ENCODE measurements around the gene TMEM178B. TPM values are rescaled to one million over a fixed set of nuclear protein-coding genes. Genes with fewer than 3 reads are reported as not detected.
A peak's percentile ranks its signal among the peaks of the same experiment; 100 is the strongest.
"Not testable (repeated sequence)": the region's sequence is repeated elsewhere in the genome, so short reads cannot be mapped to it uniquely, and the experiment has no call there.

TMEM178B gene
- under 0.01 TPM in 2 replicates for total RNA-seq

DNA sequence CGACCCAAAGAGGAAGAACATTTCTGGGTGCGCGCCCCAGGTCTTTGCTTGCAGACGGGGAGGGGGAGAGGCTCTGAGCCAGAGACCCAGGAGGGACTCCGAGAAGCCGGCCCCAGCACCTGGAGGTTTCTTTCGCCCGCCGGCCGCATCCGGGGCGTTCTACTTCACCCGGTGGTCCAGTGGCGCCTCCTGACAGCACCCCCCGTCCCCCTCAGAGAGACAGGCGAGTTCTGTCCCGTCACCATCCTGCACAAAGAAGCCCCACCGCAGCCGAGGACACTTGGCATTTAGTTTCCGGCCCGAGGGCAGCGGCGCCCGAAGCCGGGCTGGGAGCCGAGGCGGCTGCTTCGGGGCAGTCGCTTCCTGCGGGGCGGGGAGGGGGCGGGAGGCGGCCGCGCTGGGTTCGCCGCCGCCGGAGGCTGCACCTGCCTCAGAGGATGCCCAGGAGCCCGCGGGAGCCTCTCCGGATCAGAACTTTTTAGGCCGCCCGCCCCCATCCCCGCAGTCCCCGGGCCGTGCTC lies at the start of gene TMEM178B:
Gene TMEM178B (plus strand): TSS at position 424 of the 521 bp plus-strand sequence.
- no peak for DNase-seq (ENCODE audit: low read depth in 2 of 2)

GRCh38 chr7:141024668-141025067 lies 49.2 kb upstream of the TMEM178B start:
- no peak for DNase-seq (ENCODE audit: low read depth in 2 of 2)

GRCh38 chr7:141027043-141027442 lies 46.8 kb upstream of the TMEM178B start:
- no peak for DNase-seq (ENCODE audit: low read depth in 2 of 2)

- no peak for DNase-seq (ENCODE audit: low read depth in 2 of 2)
Measured at GRCh38 chr7:141028767-141029166, 45.1 kb upstream of the TMEM178B start.

- not testable (repeated sequence) for DNase-seq (ENCODE audit: low read depth in 2 of 2)
Measured at GRCh38 chr7:141032539-141033323, 41.1 kb upstream of the TMEM178B start.

GRCh38 chr7:141038100-141038499 lies 35.8 kb upstream of the TMEM178B start:
- DNase-seq (ENCODE audit: low read depth in 2 of 2): not testable (repeated sequence)

DNA sequence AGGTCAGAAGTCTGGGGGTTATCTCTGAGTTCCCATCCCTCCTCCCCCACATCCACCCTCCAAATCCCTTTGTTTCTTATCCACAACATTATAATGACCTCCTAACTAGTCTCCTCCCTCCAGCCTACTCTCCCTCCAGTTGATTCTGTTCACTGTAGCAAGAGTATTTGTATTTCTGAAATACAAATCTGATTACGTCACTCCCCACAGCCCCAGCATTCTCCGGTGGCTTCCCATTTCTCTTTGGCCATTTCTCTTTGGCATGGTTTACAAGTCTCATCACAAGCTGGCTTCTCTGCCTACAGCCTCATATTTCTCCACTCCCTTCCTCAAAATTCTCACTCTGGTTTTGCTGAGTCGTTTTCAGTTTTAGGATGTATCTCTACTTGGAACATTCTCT lies 34.5 kb upstream of the TMEM178B start:
- DNase-seq (ENCODE audit: low read depth in 2 of 2): no peak

DNA sequence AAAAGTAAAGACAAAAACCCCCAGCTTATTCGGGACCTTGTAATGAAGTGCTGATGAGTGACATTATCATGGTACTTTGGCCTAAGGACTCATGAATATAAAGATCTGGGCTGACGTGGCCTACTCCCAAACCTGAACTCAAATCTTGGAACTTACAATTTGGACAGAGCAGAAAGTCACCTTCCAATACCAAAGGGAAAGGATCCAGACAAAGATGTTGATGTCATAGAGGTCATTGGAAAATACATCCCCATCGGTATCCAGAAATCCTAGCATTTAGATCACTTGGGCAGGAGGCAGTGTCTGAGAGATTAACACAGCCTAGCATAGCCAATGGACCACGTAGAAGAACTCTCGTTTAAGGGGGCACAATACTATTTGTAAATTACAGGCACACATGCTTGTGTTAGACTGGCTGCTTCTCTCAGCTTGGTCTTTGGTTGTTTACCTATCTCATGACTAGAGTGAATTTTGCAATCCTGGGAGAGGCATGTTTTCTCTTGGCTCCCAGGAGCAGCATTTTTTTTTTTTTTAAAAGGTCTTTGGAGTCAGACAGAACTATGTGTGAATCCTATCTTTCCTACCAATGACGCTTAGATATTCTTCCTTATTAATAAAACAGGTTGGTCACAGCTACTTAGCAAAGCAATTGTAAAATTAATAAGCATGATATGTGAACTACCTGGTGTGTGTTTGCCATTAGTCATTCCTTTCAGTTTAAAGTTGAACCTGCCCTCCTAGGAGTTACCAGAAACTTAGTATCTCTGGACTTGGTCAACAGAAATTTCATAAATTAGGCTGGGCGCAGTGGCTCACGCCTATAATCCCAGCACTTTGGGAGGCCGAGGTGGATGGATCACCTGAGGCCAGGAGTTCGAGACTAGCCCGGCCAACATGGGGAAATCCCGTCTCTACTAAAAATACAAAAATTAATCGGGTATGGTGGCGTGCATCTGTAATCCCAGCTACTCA lies 31.4 kb upstream of the TMEM178B start:
- no peak for DNase-seq (ENCODE audit: low read depth in 2 of 2)

DNA sequence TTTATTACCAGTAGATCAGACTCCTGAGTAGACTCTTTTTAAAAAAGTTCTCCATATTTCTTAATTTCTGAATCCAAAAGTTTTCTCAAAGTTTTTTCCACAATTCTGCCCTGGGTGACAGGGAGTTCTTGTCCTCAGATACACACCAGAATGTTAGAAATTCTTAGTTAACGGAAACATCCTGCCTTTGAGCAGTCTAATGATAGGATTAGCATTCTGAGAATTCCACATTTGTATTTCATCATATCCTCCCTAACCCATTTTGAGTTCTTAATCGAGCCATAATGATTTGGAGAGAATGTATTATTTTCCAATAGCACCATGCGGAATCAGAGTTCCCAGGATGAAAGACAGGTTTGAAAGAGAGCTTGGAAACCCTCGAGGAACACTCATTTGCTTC lies 30.2 kb upstream of the TMEM178B start:
- DNase-seq (ENCODE audit: low read depth in 2 of 2): no peak

- no peak for DNase-seq (ENCODE audit: low read depth in 2 of 2)
Measured at GRCh38 chr7:141045126-141045841, 28.6 kb upstream of the TMEM178B start.

- DNase-seq (ENCODE audit: low read depth in 2 of 2): no peak
Measured at GRCh38 chr7:141045842-141046620, 27.8 kb upstream of the TMEM178B start.

- no peak for DNase-seq (ENCODE audit: low read depth in 2 of 2)
Measured at GRCh38 chr7:141053626-141054025, 20.2 kb upstream of the TMEM178B start.

- no peak for DNase-seq (ENCODE audit: low read depth in 2 of 2)
Measured at GRCh38 chr7:141055146-141055545, 18.7 kb upstream of the TMEM178B start.

DNA sequence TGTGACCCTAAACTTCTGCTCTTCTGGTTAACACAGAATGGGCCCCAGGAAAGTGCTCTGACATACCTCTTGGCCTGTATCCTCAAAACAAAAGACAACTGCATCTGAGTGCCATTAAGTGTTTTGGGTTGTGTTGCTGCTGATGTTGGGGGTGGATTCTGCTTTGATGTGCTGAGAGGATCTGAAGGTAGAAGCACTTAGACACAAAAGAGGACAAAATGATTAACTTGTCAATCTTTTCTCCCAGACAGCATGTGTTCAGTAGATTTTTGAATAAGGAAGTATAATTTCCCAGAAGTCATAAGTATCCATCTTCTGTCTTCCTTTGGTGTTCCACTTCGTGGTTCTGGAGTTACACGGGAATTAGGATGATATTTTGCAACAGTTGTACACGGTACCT lies 16.1 kb upstream of the TMEM178B start:
- DNase-seq (ENCODE audit: low read depth in 2 of 2): no peak

- DNase-seq (ENCODE audit: low read depth in 2 of 2): not testable (repeated sequence)
Measured at GRCh38 chr7:141067856-141068255, 6.0 kb upstream of the TMEM178B start.

DNA sequence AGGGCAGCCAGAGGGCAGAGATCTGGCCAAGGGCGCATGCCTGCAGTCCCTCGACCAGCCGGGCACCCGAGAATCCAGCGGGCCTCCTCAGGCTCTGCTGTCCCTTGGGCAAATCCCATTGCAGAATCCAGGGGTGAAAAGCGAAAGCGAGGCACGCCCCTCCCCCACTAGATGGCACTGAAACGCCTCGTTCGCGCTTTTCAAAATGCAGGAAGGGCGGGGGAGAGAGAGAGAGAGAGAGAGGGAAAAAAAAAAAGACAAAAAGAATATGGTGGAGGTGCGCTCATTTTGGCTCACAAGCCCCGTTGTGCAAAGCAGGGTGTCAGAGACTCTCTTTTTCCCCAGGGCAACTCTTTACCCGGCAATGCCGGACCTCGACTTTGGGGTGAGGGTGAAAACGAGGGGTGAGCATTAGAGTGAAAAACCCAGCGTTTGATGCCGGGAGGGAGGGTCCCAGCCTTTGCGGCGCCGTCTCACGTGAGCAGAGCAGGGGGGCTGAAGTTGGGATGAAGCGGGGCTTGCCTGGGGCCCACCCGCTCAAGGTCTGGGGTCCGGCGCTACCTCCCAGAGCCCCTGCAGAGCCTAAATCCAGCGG lies 2.5 kb upstream of the TMEM178B start:
- DNase-seq (ENCODE audit: low read depth in 2 of 2): no peak

DNA sequence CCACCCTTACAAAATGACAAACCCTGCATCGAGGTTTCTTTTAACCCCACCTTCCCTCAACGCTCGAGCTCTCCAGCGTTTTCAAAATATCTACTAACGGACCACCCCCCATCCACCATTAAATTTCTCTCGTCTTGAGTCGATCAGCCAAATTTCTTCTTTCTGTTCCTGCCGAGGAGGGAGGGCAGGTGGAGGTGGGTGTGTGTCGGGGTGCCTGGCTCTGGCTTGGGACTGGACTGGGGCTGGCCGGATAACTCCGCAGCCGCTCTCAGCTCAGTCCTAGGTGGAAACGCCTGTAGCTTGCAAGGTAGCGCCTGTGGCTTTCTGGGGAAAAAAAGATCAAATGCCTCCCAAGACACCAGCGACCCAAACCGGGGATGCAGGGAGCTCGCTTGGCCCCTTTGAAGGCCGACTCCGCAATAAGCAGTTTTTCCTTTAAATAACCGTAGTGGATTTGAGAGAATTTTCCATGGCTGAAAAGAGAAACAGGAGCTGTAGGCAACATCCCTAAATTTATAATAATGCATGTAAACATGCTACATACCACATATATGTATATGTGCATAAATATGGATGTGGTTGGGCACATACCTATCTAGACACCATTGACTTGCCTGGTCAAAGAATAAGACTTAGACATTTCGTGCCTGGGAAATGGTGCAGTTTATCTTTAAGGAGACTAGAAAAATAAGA lies 1.9 kb upstream of the TMEM178B start:
- no peak for DNase-seq (ENCODE audit: low read depth in 2 of 2)

DNA sequence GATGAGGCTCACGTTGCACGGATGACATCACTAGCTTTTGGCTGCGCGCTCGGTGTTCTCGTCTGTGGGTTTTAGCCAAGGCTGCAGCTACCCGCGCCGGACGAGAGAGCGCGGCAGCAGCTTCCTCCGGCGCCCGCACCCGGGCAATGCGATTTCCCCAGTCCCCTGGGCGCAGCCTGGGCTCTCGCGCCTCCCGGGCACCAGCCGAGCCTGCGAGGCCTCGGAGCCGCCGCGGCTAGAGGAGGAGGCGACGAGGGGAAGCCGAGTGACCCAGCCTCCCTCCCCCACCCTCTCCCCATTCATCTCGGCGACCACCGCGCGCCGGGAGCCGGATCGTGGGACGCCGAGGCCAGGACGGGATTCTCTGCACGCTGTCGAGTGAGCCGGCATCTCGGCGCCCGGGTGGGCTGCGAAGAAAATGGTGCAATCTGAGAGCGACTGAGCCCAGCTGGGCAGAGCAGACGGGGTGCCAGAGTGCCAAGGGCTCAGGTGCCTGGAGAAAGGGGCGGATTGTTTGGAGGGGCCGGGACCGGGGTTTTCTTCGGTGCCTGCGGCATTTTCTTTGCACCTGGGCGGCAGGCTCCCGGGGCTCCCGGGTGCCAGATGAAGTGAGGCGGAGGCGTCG lies 1.2 kb upstream of the TMEM178B start:
- DNase-seq (ENCODE audit: low read depth in 2 of 2): peak in 1 of 2 donors; percentile 5

DNA sequence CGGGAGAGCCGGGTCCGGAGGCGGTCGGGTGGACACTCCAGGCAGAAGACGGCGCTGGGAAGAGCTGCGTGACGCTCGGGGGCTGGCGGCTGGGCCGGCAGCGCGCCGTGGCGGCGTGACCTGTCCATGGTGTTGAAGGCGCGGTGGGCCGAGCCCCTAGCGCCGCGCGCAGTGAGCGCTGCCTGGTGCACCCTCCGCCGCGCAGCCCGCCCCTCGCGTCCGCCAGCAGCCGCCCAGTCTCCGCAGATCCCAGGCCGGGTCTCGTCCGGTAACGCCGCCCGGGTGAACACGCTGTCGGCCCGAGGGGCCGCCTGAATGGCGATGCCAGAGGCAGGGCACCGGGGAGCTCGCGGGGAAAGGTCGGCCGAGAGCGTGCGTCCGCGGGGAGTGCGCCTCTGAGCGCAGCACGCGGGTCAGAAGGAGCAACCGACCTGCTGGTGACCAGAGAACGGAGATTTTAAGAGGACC lies 657 bp upstream of the TMEM178B start:
- DNase-seq (ENCODE audit: low read depth in 2 of 2): peak; percentile 28 to 68

Data from dermis microvascular lymphatic vessel endothelial cell (primary cell).